ENCODE measurements around the gene UBE2R2.
"Not testable (repeated sequence)": the region's sequence is repeated elsewhere in the genome, so short reads cannot be mapped to it uniquely, and the experiment has no call there.

Gene UBE2R2

GRCh38 chr9:33807156-33807555, 9.8 kb upstream of the UBE2R2 start:
- TF ChIP-seq ZFX (IDR thresholded peaks at IDR 0.05): 0 out of 2 replicates have a peak, but pooled peaks have one; percentile 10
- peak overlapping the region; percentile 49; the same call in 1 of the 2 replicates for H3K27ac ChIP-seq

GRCh38 chr9:33808979-33809322, 8.0 kb upstream of the UBE2R2 start:
- H3K27ac ChIP-seq: not testable (repeated sequence)

- no peak overlapping the region for H3K27ac ChIP-seq
- no peak for TF ChIP-seq CTCF (conservative IDR thresholded peaks at IDR 0.05)
- TF ChIP-seq ZFX (IDR thresholded peaks at IDR 0.05): no peak
These were observed 7.5 kb upstream of the UBE2R2 start for GRCh38 chr9:33809506-33809905.

GRCh38 chr9:33813712-33814641, 3.0 kb upstream of the UBE2R2 start:
- no peak overlapping the region for H3K27ac ChIP-seq
- TF ChIP-seq CTCF (conservative IDR thresholded peaks at IDR 0.05) (peak; percentile 79), ZFX (IDR thresholded peaks at IDR 0.05) (no peak)

- H3K27ac ChIP-seq: peak overlapping the region; percentile 99
- TF ChIP-seq CTCF (conservative IDR thresholded peaks at IDR 0.05) (no peak), ZFX (IDR thresholded peaks at IDR 0.05) (no peak)
These were observed 1.2 kb upstream of the UBE2R2 start for GRCh38 chr9:33815781-33816180.

GRCh38 chr9:33817327-33818166, 587 bp downstream of the UBE2R2 start:
- TF ChIP-seq ZFX (IDR thresholded peaks at IDR 0.05) (peak; percentile 99), CTCF (conservative IDR thresholded peaks at IDR 0.05) (no peak; the same call in 1 of the 2 replicates)

GRCh38 chr9:33818167-33818846, 1.3 kb downstream of the UBE2R2 start:
- TF ChIP-seq CTCF (conservative IDR thresholded peaks at IDR 0.05) (no peak), ZFX (IDR thresholded peaks at IDR 0.05) (no peak)
- H3K27ac ChIP-seq: peak overlapping the region; percentile 99

More at GRCh38 chr9:33817327-33818166, 587 bp downstream of the UBE2R2 start:
- H3K27ac ChIP-seq: peak overlapping the region; percentile 99

Measured in C4-2B (cell line).